Uterus (tissue), 2 donors: ENCODE results near the gene ACBD6.

ENCODE experiments used
- CTCF ChIP-seq, 4 experiments: fragments of 200-600 bp in 2 of 4; fragments of 450-650 bp in 2 of 4; sonication (generic) in 2 of 4; IDR thresholded peaks; one replicate each; pipeline ENCODE4 v1.5.1; 2016 to 2019; ENCODE audit warnings: antibody characterized with exemption in 4 of 4, mild to moderate bottlenecking in 2 of 4, moderate library complexity in 1 of 4
- POLR2A ChIP-seq, 2 donors: fragments of 450-650 bp; IDR thresholded peaks; one replicate each; pipeline ENCODE4 v1.6.1; 2016; ENCODE audit warnings: antibody characterized with exemption in 2 of 2, mild to moderate bottlenecking in 1 of 2, moderate library complexity in 1 of 2

DNA sequence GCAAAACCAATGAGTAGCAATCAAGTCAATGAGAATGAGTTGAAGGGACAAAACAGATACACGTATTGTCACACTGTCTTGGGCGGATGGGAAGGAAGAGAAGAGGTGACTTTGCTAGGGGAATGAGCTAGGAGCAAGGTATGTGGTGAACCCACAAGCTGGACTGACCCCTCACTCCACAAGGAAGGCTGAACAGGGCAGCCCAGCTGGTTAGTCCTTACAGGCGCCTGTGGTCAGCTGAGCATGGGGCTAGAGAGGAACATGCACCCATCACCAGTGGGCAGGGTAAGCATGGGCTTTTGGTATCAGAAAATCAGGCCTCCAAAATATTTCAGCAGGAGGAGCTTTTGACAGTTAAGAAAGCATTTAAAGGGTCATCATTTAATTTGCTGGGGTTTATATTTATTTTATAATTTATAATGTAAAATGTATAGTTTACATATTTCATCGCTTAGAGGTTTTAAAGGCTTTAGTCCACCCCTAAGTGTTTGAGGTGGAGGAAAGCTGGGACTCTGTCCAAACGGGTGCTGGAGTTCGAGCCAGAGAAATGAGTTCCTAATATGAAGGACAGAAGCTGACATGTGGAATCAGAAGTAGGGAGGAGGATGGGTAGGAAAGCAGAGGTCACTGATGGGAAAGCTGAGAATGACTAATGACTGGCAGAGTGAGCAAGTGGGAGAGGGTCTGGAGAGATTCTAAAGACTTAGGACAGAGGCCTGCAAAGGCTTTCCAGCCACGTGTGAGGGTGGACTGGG lies 22.0 kb upstream of the ACBD6 start:
- TF ChIP-seq POLR2A (IDR thresholded peaks at IDR 0.05) (no peak), CTCF (IDR thresholded peaks at IDR 0.05) (no peak)
